NCI-H345 (cell line): Measurements from ENCODE around the gene CASKIN2.
A peak's percentile ranks its signal among the peaks of the same experiment; 100 is the strongest.

Source experiments
- DNase-seq: peaks from one replicate; lab custom pipeline; 2025; lab: John Stamatoyannopoulos, UW

Gene CASKIN2

DNA sequence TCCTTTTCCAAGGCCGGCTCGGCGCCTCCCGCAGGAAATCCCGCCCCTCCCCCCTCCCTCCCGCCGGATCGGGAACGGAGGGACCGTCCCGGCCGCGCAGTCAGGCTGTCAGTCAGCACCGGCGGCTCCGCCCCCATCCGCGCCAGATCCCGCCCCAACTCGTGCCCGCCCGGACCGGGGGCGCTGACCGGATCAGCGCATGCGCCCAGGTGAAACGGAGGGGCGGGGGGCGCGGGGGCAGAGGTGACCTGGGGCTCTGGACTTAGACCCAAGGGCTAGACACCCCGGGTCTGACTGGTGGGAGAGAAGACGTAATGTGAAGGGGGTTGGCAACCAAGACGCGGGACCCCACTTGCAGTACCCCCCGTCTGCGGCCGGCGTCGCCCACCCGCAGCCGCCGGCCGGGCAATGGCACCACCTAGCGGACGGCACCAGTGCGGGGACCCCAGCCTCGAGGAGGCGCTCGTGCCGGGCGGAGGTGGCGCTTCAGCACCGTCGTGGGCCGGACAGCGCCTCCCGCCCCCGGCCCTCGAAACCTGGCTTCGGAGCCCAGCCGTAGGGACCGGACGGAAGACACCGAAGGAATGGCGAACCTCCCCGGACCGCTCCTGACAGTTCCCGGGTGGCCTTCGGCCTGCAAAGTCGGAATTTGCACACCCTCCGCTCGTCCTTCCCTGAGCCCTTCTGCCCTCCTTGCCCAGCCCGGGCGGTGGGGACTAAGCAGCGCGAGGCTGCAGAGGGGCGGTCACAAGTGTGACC, at the start of gene CASKIN2:
TSS of gene CASKIN2 (minus strand) at position 42 of the 759 bp plus-strand sequence. CDS start 1,733 bp downstream, outside the sequence.
- DNase-seq: peak; percentile 98

GRCh38 chr17:75565066-75565465, 49.7 kb upstream of the CASKIN2 start:
- no peak for DNase-seq

DNA sequence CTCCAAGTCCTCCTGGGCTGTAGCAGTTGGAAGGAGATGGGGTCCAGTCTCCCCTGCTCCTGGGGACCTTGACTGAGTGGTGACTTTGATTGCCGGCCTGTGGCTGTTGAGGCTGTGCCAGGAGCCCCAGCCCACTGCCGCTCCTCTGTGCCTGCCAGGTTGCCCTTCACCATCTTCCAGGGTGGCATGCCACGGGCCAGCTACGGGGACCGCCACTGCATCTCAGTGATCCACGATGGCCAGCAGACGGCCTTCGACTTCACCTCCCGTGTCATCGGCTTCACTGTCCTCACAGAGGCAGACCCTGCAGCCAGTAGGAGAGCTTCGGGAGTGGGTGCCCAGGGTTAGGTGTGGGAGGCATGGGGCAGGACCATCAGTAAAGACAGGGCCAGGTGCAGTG, 48.9 kb upstream of the CASKIN2 start:
- DNase-seq: no peak

DNA sequence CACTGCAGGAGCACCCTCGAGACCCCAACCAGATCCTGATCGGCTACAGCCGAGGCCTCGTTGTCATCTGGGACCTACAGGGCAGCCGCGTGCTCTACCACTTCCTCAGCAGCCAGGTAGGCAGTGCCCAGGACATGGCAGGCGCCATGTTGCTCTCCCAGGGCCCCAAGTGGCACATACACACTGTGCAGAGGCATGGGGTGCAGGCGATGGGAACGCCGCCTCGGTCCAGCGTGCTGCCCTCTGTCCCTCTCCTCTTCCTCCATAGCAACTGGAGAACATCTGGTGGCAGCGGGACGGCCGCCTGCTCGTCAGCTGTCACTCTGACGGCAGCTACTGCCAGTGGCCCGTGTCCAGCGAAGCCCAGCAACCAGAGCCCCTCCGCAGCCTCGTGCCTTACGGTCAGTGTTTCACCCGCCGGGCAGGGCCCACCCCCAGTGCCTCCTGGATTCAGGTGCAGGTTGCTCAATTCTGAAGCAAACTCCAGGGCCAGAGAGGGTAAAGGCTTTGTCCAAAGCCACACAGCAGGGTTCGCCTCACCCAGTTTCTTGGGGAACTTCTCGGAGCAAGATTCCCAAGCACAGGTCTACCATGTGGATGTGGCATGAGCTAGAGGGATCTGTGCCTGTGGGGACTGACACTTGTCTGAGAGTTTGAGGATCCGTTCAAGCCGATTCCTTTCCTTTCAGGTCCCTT, 47.9 kb upstream of the CASKIN2 start:
- no peak for DNase-seq

GRCh38 chr17:75561927-75562603, 46.7 kb upstream of the CASKIN2 start:
- DNase-seq: no peak

GRCh38 chr17:75559958-75560533, 44.7 kb upstream of the CASKIN2 start:
- no peak for DNase-seq

- no peak for DNase-seq
Observed at GRCh38 chr17:75558666-75559530, 43.6 kb upstream of the CASKIN2 start.

GRCh38 chr17:75557852-75558665, 42.7 kb upstream of the CASKIN2 start:
- DNase-seq: no peak

- DNase-seq: no peak
Observed at GRCh38 chr17:75557075-75557851, 41.9 kb upstream of the CASKIN2 start.

DNA sequence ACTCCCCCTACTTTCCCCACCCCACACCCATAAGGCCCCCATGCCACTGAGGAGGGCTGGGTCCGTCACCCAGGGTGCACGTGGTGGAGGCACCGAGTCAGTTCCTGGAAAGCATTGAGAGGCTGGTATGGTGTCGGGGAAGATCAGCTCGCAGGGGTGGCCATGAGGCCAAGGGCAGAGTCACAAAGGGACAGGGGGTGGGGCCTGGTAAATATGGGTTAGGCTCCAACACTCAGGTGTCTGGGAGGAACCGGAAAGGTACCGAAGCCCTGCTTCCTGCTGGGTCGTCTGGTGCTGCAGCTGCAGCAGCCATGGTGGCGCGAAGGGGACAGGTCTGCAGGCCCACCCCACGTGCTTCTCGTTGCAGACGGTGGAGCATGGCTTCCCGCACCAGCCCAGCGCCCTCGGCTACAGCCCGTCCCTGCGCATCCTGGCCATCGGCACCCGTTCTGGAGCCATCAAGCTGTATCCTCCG, 40.4 kb upstream of the CASKIN2 start:
- no peak for DNase-seq

GRCh38 chr17:75553295-75554110, 38.2 kb upstream of the CASKIN2 start:
- no peak for DNase-seq

GRCh38 chr17:75552425-75553294, 37.3 kb upstream of the CASKIN2 start:
- no peak for DNase-seq

- DNase-seq: no peak
Observed at GRCh38 chr17:75551266-75551665, 35.9 kb upstream of the CASKIN2 start.

DNA sequence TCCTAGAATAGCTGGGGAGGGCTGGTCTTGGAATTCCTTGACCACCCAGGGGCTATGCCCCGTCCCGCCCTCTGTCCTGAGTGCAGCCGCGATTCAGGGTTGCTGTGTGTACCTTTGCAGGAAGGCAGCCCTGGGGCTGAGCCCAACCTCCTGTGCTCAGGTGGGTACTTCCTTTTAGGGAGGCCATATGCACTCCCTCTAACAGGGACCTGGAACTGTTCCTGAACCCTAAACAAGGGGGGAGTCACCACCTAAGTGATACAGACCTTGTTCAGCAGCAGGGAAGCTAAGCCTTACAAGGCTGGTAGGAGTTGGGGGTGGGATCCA, 34.8 kb upstream of the CASKIN2 start:
- no peak for DNase-seq

DNA sequence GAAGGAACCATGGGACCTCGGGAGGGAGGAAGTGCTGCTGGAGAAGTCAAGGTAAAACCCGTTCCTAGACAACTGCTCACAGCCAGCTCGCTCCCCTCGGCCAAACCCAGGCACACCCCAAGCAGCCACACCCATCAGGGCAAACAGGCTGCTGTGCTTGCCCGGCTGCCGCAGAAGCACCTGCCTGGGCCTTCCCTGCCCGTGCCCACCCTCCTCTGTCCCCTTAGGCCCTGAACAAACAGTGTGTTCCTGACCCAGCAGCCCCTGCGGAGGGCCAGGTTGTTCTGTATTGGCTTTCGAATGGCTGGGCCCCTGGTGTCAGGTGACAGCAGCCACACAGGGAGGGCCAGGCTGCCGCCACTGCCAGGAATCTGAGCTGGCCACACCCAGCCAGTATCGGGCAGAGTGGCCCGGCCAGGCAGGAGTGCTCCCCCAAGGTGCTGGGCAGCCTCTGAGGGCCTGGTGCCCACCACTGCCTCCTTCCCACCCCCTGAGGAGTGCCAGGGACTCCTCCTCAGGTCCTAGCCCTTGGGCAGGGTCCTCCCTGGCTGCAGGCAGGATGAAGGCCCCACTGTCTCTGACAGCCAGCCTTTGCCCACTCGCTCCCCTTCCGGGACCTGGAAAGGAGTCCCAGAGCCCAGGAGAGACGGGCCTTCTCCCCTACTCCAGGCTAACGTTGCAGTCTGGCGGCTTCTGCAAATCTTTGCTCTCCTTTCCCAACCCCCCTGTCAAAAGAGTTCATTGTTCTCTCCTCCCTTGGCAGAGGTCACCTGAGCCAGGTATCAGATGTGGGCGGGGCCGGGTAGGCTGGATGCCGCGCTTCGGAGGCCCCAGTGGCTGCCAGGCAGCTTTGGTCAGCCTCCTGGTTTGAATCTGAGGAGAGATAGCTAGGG, 34.2 kb upstream of the CASKIN2 start:
- peak; percentile 92 for DNase-seq

GRCh38 chr17:75548813-75549212, 33.5 kb upstream of the CASKIN2 start:
- no peak for DNase-seq

GRCh38 chr17:75547091-75547490, 31.8 kb upstream of the CASKIN2 start:
- DNase-seq: no peak
